Liver (tissue), 9 donors: ENCODE results near the gene MTHFD1. TPM values are rescaled to one million over a fixed set of nuclear protein-coding genes. Genes with fewer than 3 reads are reported as not detected.

Source experiments
- DNase-seq: peaks from one replicate; pipeline ENCODE4 v3.0.0-alpha.2; 2017; ENCODE audit warnings: low spot score
- H3K27ac ChIP-seq, 2 donors: one replicate each; pipeline ENCODE4 v1.7.0; 2013; ENCODE audit warnings: inconsistent platforms in 2 of 2, low read length in 2 of 2, control low read depth in 1 of 2, low read depth in 1 of 2, mild to moderate bottlenecking in 1 of 2
- H3K27me3 ChIP-seq, 4 donors: one replicate each; pipeline versions ENCODE4 v1.6.1 to v1.7.0; 2013; ENCODE audit warnings: low read length in 3 of 4, inconsistent platforms in 1 of 4, mild to moderate bottlenecking in 1 of 4, moderate library complexity in 1 of 4; ENCODE audit not compliant: control insufficient read depth in 4 of 4, insufficient read depth in 4 of 4
- H3K36me3 ChIP-seq, 4 donors: one replicate each; pipeline versions ENCODE4 v1.6.1 to v1.7.0; 2013; ENCODE audit warnings: low read length in 3 of 4, mild to moderate bottlenecking in 3 of 4, low read depth in 1 of 4, moderate library complexity in 1 of 4; ENCODE audit not compliant: control insufficient read depth in 4 of 4, insufficient read depth in 3 of 4
- H3K4me1 ChIP-seq, 4 donors: one replicate each; pipeline versions ENCODE4 v1.6.1 to v1.7.0; 2013; ENCODE audit warnings: low read length in 3 of 4, mild to moderate bottlenecking in 3 of 4, moderate library complexity in 1 of 4; ENCODE audit not compliant: control insufficient read depth in 4 of 4, insufficient read depth in 4 of 4
- H3K4me3 ChIP-seq, 3 donors: one replicate each; pipeline versions ENCODE4 v1.6.1 to v1.7.0; 2013; ENCODE audit warnings: low read length in 3 of 3, control low read depth in 1 of 3, low read depth in 1 of 3, mild to moderate bottlenecking in 1 of 3
- H3K9ac ChIP-seq, 2 donors: one replicate each; pipeline ENCODE4 v1.7.0; 2013; ENCODE audit warnings: low read length in 2 of 2, mild to moderate bottlenecking in 2 of 2, moderate library complexity in 2 of 2, control low read depth in 1 of 2, low read depth in 1 of 2
- H3K9me3 ChIP-seq, 4 donors: one replicate each; pipeline versions ENCODE4 v1.6.1 to v1.7.0; 2013; ENCODE audit warnings: low read length in 3 of 4; ENCODE audit not compliant: control insufficient read depth in 4 of 4
- ATF3 ChIP-seq: IDR thresholded peaks from 2 replicates; pipeline ENCODE4 v1.6.1; 2016; ENCODE audit warnings: antibody characterized with exemption
- CTCF ChIP-seq: fragments of 150-350 bp; IDR thresholded peaks from 2 replicates; pipeline ENCODE4 v1.5.1; 2017; ENCODE audit warnings: improper control_type of control experiment, low read depth, low read length; ENCODE audit not compliant: missing input control
- EGR1 ChIP-seq, 2 donors: IDR thresholded peaks; 2 replicates each; pipeline ENCODE4 v1.6.1; 2016 to 2018; ENCODE audit warnings: antibody characterized with exemption in 2 of 2, low read depth in 2 of 2
- FOXA1 ChIP-seq: IDR thresholded peaks from 2 replicates; pipeline ENCODE4 v1.6.1; 2016; ENCODE audit warnings: antibody characterized with exemption
- FOXA2 ChIP-seq: IDR thresholded peaks from 2 replicates; pipeline ENCODE4 v1.6.1; 2016; ENCODE audit warnings: antibody characterized with exemption
- GABPA ChIP-seq, 2 donors: IDR thresholded peaks in 1 of 2; conservative IDR thresholded peaks in 1 of 2; 2 replicates each; pipeline ENCODE4 v1.6.1; 2016; ENCODE audit warnings: antibody characterized with exemption in 2 of 2, mild to moderate bottlenecking in 1 of 2, moderate library complexity in 1 of 2
- HNF4A ChIP-seq, 2 donors: conservative IDR thresholded peaks; 2 replicates each; pipeline ENCODE4 v1.6.1; 2016; ENCODE audit warnings: antibody characterized with exemption in 2 of 2, mild to moderate bottlenecking in 2 of 2
- HNF4G ChIP-seq: IDR thresholded peaks from 2 replicates; pipeline ENCODE4 v1.6.1; 2016; ENCODE audit warnings: antibody characterized with exemption
- JUND ChIP-seq, 2 donors: IDR thresholded peaks; 2 replicates each; pipeline ENCODE4 v1.6.1; 2016; ENCODE audit warnings: antibody characterized with exemption in 2 of 2
- MAX ChIP-seq: IDR thresholded peaks from 2 replicates; pipeline ENCODE4 v1.6.1; 2016; ENCODE audit warnings: antibody characterized with exemption
- NR2F2 ChIP-seq: IDR thresholded peaks from 2 replicates; pipeline ENCODE4 v1.6.1; 2016; ENCODE audit warnings: antibody characterized with exemption
- RAD21 ChIP-seq, 2 donors: IDR thresholded peaks; 2 replicates each; pipeline ENCODE4 v1.6.1; 2016; ENCODE audit warnings: antibody characterized with exemption in 2 of 2, mild to moderate bottlenecking in 2 of 2
- RXRA ChIP-seq, 2 donors: IDR thresholded peaks; 2 replicates each; pipeline ENCODE4 v1.6.1; 2017 to 2018; ENCODE audit warnings: antibody characterized with exemption in 2 of 2, mild to moderate bottlenecking in 1 of 2
- SP1 ChIP-seq: IDR thresholded peaks from 2 replicates; pipeline ENCODE4 v1.6.1; 2018; ENCODE audit warnings: antibody characterized with exemption, mild to moderate bottlenecking
- TAF1 ChIP-seq: conservative IDR thresholded peaks from 2 replicates; pipeline ENCODE4 v1.6.1; 2016; ENCODE audit warnings: antibody characterized with exemption, mild to moderate bottlenecking
- YY1 ChIP-seq: IDR thresholded peaks from 2 replicates; pipeline ENCODE4 v1.6.1; 2016; ENCODE audit warnings: antibody characterized with exemption, mild to moderate bottlenecking
- ZBTB33 ChIP-seq: IDR thresholded peaks from 2 replicates; pipeline ENCODE4 v1.6.1; 2016; ENCODE audit warnings: antibody characterized with exemption
- WGBS: extraction: QIAGEN DNeasy Blood & Tissue Kit; methylation state at CpG from one replicate; pipeline ENCODE4 v1.1.7; 2013; 5-methylcytosine and 5-hydroxymethylcytosine counted together
- polyA plus RNA-seq, 2 donors: library from polyadenylated mRNA; stranded (reverse) in 1 of 2; unstranded in 1 of 2; fragments of 200-250 nt in 1 of 2; fragments of >200 nt in 1 of 2; fragmentation: Nextera tagmentation in 1 of 2; extraction: Ambion mirVana in 1 of 2; gene quantifications; one replicate each; pipeline versions ENCODE4 v1.2.1 to v1.2.3, GENCODE V29; 2013 to 2015
- total RNA-seq, 2 donors: library from RNA; depleted of rRNA; stranded (reverse); fragments of >200 nt; gene quantifications; one replicate each; pipeline ENCODE4 v1.2.3, GENCODE V29; 2014
- donor health status: healthy.
- donor health status: healthy.
- donor health status: healthy.
- donor health status: healthy.
- donor health status: healthy.

The MTHFD1 gene
- total and polyA plus RNA-seq, 4 donors: 43.8 to 203 (median 122) TPM

DNA sequence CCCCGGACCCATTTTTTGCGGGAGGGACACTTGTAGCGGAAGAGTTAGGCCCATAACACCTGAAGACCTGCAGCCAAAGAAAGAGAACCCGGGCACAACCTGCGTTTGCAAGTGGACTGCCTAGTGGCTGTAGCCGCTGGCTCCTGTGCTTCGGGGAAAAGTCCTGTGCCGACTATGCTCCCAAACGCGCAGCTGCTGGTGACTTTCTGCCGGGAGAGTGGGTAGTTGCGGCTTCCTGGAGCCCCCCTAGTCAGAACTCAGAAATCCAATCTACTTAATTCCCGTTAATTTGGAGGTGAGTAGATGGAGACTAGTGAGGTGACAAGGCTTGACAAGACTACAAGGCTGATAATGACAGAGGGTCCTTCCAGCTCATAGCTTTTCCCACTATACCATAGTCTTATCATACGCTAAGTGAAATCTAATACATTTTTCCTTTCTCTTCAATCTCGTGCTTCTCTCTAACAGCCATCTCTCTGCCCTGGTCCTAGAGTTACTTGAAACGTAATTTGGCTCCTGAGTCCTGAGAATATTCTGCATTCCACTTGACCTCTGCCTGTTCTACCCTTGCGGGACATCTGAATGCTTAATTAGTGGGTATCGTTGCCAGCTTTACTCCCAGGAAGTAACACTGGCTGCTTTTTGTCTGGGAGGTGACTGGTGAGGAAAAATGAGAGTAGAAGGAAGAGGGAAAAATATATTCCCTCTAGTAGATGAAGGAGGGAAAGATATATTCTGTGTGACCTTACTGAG, 556 bp downstream of the MTHFD1 start:
- TF ChIP-seq TAF1: peak; percentile 0
- no peak for TF ChIP-seq ATF3

GRCh38 chr14:64391113-64391725, 3.1 kb downstream of the MTHFD1 start:
- Histone ChIP-seq H3K27me3 (no peaks in the 10 kb centered on the region), H3K9me3 (no peaks in the 10 kb centered on the region), H3K9ac (no peak overlapping the region), H3K27ac (peak overlapping the region; percentile 59 to 60), H3K4me3 (peak overlapping the region in 2 of 3 donors; percentile 15 to 28), H3K36me3 (peaks cover 0 to 6% (median 2%) of the 10 kb centered on the region in 4 donors), H3K4me1 (peaks cover 6 to 71% (median 55%) of the 10 kb centered on the region in 4 donors)
- no peak for DNase-seq
- 88% methylated on average over 12 of the region's 12 CpGs for WGBS
- TF ChIP-seq YY1: no peak
- no peak for TF ChIP-seq ATF3
- no peak for TF ChIP-seq FOXA1
- no peak for TF ChIP-seq EGR1 (IDR thresholded peaks at IDR 0.05; ENCODE audit: low read depth in 2 of 2)
- no peak for TF ChIP-seq JUND (IDR thresholded peaks at IDR 0.05)
- no peak for TF ChIP-seq SP1
- no peak for TF ChIP-seq HNF4A (conservative IDR thresholded peaks at IDR 0.05)

More for the DNA sequence above, 556 bp downstream of the MTHFD1 start:
- H3K9ac ChIP-seq: peak overlapping the region; percentile 96 to 97
- peak overlapping the region; percentile 50 to 91 (median 89) for H3K4me3 ChIP-seq
- peaks cover 4 to 50% (median 35%) of the 10 kb centered on the region in 4 donors for H3K4me1 ChIP-seq
- no peaks in the 10 kb centered on the region for H3K9me3 ChIP-seq
- DNase-seq: no peak
- WGBS: under 1% methylated on average over 18 of the region's 18 CpGs
- peak overlapping the region; percentile 33 to 64 for H3K27ac ChIP-seq
- peaks cover 0 to 6% (median 2%) of the 10 kb centered on the region in 4 donors for H3K36me3 ChIP-seq
- H3K27me3 ChIP-seq: no peaks in the 10 kb centered on the region

DNA sequence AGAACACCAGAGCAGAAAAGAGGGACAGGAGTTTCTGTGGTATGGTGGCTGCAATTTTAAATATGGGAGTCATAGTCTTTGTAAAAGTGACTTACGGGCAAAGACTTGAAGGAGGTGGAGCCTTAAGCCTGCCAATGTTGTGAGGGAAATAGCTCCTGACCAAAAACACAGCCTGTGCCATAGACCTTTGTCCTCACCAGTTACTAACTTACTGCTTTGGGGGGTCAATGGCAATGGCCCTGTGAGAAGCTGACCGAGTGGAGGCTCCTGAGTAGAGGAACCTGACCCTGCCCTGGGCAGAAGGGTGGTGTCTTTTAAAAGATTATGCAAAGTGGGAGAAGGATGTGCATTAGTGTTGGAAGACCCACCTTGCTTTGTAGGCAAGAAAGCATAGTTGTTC, 3.8 kb downstream of the MTHFD1 start:
- H3K27me3 ChIP-seq: no peaks in the 10 kb centered on the region
- DNase-seq: no peak
- peak overlapping the region; percentile 59 to 60 for H3K27ac ChIP-seq
- H3K4me3 ChIP-seq: peak overlapping the region; percentile 1 to 32 (median 15)
- WGBS: 47% methylated on average over 2 of the region's 2 CpGs
- H3K9ac ChIP-seq: no peak overlapping the region
- no peaks in the 10 kb centered on the region for H3K9me3 ChIP-seq
- peaks cover 0 to 6% (median 2%) of the 10 kb centered on the region in 4 donors for H3K36me3 ChIP-seq
- H3K4me1 ChIP-seq: peaks cover 6 to 71% (median 55%) of the 10 kb centered on the region in 4 donors
- TF ChIP-seq FOXA2 (no peak), NR2F2 (no peak), ATF3 (no peak), JUND (IDR thresholded peaks at IDR 0.05) (peak; percentile 26 to 51), SP1 (peak; percentile 62), HNF4A (conservative IDR thresholded peaks at IDR 0.05) (peak; percentile 89 to 91), RAD21 (IDR thresholded peaks at IDR 0.05) (peak in 1 of 2 donors; percentile 27), YY1 (peak; percentile 92), HNF4G (peak; percentile 62), GABPA (IDR thresholded peaks at IDR 0.05 in 1 of 2, conservative IDR thresholded peaks at IDR 0.05 in 1 of 2) (no peak), RXRA (IDR thresholded peaks at IDR 0.05) (peak; percentile 73 to 83), EGR1 (IDR thresholded peaks at IDR 0.05; ENCODE audit: low read depth in 2 of 2) (no peak), MAX (no peak), CTCF (no peak), ZBTB33 (peak; percentile 39), TAF1 (peak; percentile 69)
